Vagina (tissue), 2 donors: ENCODE results near the gene TNIP1.

Source experiments
- CTCF ChIP-seq, 3 experiments: fragments of 450-650 bp in 2 of 3; fragments of 200-600 bp in 1 of 3; sonication (generic) in 1 of 3; IDR thresholded peaks; one replicate each; pipeline ENCODE4 v1.5.1; 2017 to 2019; ENCODE audit warnings: antibody characterized with exemption in 3 of 3, mild to moderate bottlenecking in 2 of 3, moderate library complexity in 2 of 3
- POLR2A ChIP-seq, 2 donors: fragments of 450-650 bp; IDR thresholded peaks; one replicate each; pipeline ENCODE4 v1.6.1; 2017; ENCODE audit warnings: antibody characterized with exemption in 2 of 2, mild to moderate bottlenecking in 2 of 2, moderate library complexity in 2 of 2
- POLR2AphosphoS5 ChIP-seq, 2 donors: sonication (generic); formaldehyde crosslinking; IDR thresholded peaks; one replicate each; pipeline ENCODE4 v1.9.0; 2017; ENCODE audit warnings: antibody characterized with exemption in 2 of 2, mild to moderate bottlenecking in 2 of 2, low read depth in 1 of 2; ENCODE audit not compliant: insufficient read depth in 1 of 2

GRCh38 chr5:151086905-151087360, 6.1 kb upstream of the TNIP1 start:
- TF ChIP-seq CTCF (IDR thresholded peaks at IDR 0.05) (no peak), POLR2AphosphoS5 (IDR thresholded peaks at IDR 0.05; ENCODE audit: insufficient read depth in 1 of 2, low read depth in 1 of 2) (no peak), POLR2A (IDR thresholded peaks at IDR 0.05) (no peak)
